Aorta (tissue), 5 donors: ENCODE data around the gene RESP18. TPM values are rescaled to one million over a fixed set of nuclear protein-coding genes. Genes with fewer than 3 reads are reported as not detected.
A peak's percentile ranks its signal among the peaks of the same experiment; 100 is the strongest.

Source experiments
- ATAC-seq: fragments of 200-7000 bp; cut with Tn5 transposase; one replicate; pipeline ENCODE4 v1.9.1; 2022; ENCODE audit warnings: moderate library complexity; ENCODE audit not compliant: low FRiP score
- DNase-seq, 2 donors: peaks; one replicate each; pipeline ENCODE4 v3.0.0-alpha.2; 2020
- H3K27ac ChIP-seq, 2 donors: one replicate each; pipeline ENCODE4 v1.5.1; 2013; ENCODE audit warnings: low read length in 2 of 2, mild to moderate bottlenecking in 2 of 2, moderate library complexity in 2 of 2, control low read depth in 1 of 2, inconsistent platforms in 1 of 2, low read depth in 1 of 2
- H3K27me3 ChIP-seq, 2 donors: one replicate each; pipeline ENCODE4 v1.6.1; 2013; ENCODE audit warnings: control low read depth in 1 of 2, low read length in 1 of 2, mild to moderate bottlenecking in 1 of 2, moderate library complexity in 1 of 2; ENCODE audit not compliant: insufficient read depth in 2 of 2, control insufficient read depth in 1 of 2
- H3K36me3 ChIP-seq, 2 donors: one replicate each; pipeline ENCODE4 v1.6.1; 2013; ENCODE audit warnings: control low read depth in 1 of 2, low read length in 1 of 2, mild to moderate bottlenecking in 1 of 2; ENCODE audit not compliant: insufficient read depth in 2 of 2, control insufficient read depth in 1 of 2
- H3K4me1 ChIP-seq, 2 donors: one replicate each; pipeline ENCODE4 v1.6.1; 2013; ENCODE audit warnings: low read length in 2 of 2, control low read depth in 1 of 2, mild to moderate bottlenecking in 1 of 2, moderate library complexity in 1 of 2; ENCODE audit not compliant: insufficient read depth in 2 of 2, control insufficient read depth in 1 of 2
- H3K4me3 ChIP-seq, 2 donors: one replicate each; pipeline ENCODE4 v1.5.1; 2013; ENCODE audit warnings: low read length in 2 of 2, control low read depth in 1 of 2, mild to moderate bottlenecking in 1 of 2
- H3K9me3 ChIP-seq: one replicate; pipeline ENCODE4 v1.6.1; 2013; ENCODE audit warnings: mild to moderate bottlenecking, low read length; ENCODE audit not compliant: control insufficient read depth
- WGBS, 2 donors: extraction: QIAGEN DNeasy Blood & Tissue Kit; methylation state at CpG; one replicate each; pipeline ENCODE4 v1.1.7; 2013; 5-methylcytosine and 5-hydroxymethylcytosine counted together
- intact Hi-C, 2 donors: fragments of 100-400 bp; cut with DNase I; formaldehyde crosslinking; loops; one replicate each; pipeline versions ENCODE4 v1.14.2 to v1.15.0; 2022
- polyA plus RNA-seq, 2 donors: library from polyadenylated mRNA; stranded (reverse); fragments of 200-250 nt; gene quantifications; one replicate each; pipeline ENCODE4 v1.2.3, GENCODE V29; 2013
- total RNA-seq, 2 donors: library from RNA; stranded (reverse); fragmentation: NEBNext Ultra II Directional; extraction: Animal tissue kit (Norgen Biotek cat#: 25700); gene quantifications; one replicate each; pipeline ENCODE4 v1.2.1, GENCODE V29; 2021
- donor health status: healthy with polysubstance abuse.
- donor health status: Bipolar disorder and iron deficiency.
- donor health status: DM: no; HTN: no; CAD: no.
- donor health status: DM: no; HTN: no; CAD: no.
- donor health status: DM: yes; HTN: yes; CAD: no.

Gene RESP18
- total and polyA plus RNA-seq, 4 donors: not detected

DNA sequence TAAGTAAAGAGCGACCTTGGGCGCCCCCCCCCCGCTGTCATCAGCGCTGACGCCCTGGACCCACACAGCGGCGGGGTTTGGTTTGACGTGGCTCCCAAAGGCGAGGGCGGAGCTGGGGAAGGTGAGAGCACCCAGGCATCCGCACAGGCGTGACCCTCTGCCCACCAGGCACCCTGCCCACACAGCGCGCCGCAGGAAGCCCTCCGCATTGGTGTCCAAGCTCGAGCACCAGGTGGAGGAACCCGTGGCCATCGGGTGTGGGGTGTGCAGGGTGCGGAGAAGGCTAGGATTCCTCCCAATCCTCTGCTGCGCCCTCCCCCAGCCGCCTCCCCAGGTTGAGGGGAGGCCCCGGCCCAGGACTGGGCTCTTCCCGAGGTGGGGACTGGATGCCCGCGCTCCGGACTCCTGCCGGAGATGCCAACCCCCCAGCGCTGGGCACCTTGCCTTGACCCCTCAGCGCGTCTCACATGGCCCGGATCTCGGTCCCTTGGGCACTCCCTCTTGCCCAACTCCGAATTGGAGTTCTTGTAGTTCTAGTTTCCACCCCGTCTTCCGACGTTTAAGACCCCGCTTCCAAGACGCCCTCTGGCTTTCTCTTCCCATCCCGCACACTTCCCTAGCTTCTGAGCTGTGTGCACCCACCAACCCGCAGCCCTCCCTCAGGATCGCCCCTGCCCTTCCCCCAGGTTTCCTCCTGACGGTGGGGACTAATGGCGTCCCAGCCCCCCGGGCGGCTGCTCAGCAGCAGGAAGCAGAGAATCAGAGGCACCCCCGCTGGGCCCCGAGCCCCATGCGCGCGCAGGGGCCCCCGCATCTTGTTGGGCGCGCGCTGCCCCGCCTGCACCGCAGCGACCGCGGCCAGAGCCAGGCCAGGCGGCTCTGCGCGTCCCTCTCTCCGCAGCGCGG, 25.9 kb upstream of the RESP18 start:
- H3K27ac ChIP-seq: no peak overlapping the region
- intact Hi-C loops: no loop called here
- no peaks in the 10 kb centered on the region for H3K4me1 ChIP-seq
- DNase-seq (peak in 1 of 2 donors; percentile 75), ATAC-seq (peak; percentile 17)
- no peaks in the 10 kb centered on the region for H3K36me3 ChIP-seq
- no peaks in the 10 kb centered on the region for H3K9me3 ChIP-seq
- no peaks in the 10 kb centered on the region for H3K27me3 ChIP-seq
- WGBS, 2 donors: 3% methylated on average over 60 to 66 of the region's 66 CpGs
- no peak overlapping the region for H3K4me3 ChIP-seq

DNA sequence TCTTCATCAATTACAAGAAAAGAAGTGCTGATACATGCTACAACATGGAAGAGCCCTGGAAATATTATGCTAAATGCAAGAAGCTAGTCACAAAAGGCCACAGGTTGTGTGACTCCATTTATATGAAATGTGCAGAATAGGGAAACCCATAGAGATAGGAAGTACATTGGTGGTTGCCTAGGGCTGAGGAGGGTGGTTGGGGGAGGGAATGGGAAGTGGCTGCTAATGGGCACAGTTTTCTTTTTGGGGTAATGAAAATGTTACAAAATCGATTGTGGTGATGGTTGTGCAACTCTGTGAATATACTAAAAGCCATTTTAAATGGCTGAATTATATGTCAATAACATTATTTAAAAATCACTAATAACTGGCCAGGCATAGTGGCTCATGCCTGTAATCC, 24.3 kb upstream of the RESP18 start:
- Histone ChIP-seq H3K27me3 (no peaks in the 10 kb centered on the region), H3K9me3 (no peaks in the 10 kb centered on the region), H3K4me1 (no peaks in the 10 kb centered on the region), H3K27ac (no peak overlapping the region), H3K36me3 (no peaks in the 10 kb centered on the region), H3K4me3 (no peak overlapping the region)
- DNase-seq: no peak
- 74 to 89% methylated on average over 1 of the region's 1 CpG for WGBS, 2 donors
- intact Hi-C loops: no loop called here
- ATAC-seq: no peak

DNA sequence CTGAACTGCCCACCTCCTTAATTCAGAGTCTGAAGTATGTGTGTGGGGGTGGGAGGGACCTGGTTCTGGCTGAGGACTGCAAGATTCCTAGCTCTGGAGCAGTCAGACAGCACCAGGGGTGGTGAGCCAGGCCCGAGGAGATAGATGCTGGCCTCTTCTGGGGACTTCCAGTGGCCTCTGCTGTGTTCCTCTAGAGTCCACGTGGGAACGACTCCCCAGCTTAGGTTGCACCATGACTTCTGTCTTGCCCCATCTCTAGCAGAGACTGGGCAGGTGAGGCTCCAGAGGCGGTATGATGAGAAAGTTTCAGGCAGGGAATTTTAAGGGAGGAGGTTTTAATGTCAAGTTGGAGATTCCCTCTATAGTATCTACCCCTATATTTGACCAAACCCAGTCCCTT, 22.0 kb upstream of the RESP18 start:
- Histone ChIP-seq H3K27me3 (no peaks in the 10 kb centered on the region), H3K36me3 (no peaks in the 10 kb centered on the region), H3K4me3 (no peak overlapping the region), H3K9me3 (no peaks in the 10 kb centered on the region), H3K4me1 (no peaks in the 10 kb centered on the region), H3K27ac (no peak overlapping the region)
- ATAC-seq (no peak), DNase-seq (no peak)
- WGBS, 2 donors: 78 to 90% methylated on average over 4 of the region's 4 CpGs
- intact Hi-C loops: no loop called here

GRCh38 chr2:219353129-219353528, 20.6 kb upstream of the RESP18 start:
- DNase-seq: no peak
- no peak for ATAC-seq
- 86 to 90% methylated on average over 5 of the region's 5 CpGs for WGBS, 2 donors

DNA sequence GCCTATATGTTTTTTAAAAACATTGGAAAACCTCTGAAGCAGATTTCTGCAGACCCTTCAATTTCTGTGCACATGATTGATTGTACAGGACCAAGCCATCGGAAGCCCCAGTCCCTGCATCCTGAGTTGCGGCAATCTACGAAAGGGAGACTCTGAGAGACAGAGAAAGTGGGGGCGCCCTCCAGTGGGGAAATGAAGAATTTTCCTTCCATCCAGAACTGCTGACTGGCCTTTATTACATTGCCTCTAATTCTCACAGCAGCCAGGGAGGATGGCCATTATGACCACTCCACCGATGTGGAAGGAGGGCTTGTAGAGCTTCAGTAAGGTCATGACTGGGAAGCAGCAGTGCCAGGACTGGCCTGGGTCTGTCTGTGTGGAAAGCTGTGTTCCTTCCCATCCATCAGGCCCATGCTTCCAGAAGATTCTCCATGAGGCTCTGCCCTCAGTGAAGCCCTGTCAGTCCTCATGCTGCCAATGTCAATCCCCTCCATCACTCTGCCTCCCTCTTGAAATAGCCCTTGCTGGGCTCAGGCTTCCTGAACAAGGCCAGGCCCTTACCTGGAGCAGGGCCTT, 20.0 kb upstream of the RESP18 start:
- no peak overlapping the region for H3K27ac ChIP-seq
- no peak overlapping the region for H3K4me3 ChIP-seq
- ATAC-seq: peak; percentile 29
- no peaks in the 10 kb centered on the region for H3K27me3 ChIP-seq
- WGBS, 2 donors: 21 to 28% methylated on average over 5 of the region's 5 CpGs
- H3K36me3 ChIP-seq: no peaks in the 10 kb centered on the region
- intact Hi-C loops: no loop called here
- DNase-seq: peak in 1 of 2 donors; percentile 73
- no peaks in the 10 kb centered on the region for H3K4me1 ChIP-seq
- H3K9me3 ChIP-seq: no peaks in the 10 kb centered on the region

More at GRCh38 chr2:219353129-219353528, 20.6 kb upstream of the RESP18 start:
- Histone ChIP-seq H3K27me3 (no peaks in the 10 kb centered on the region), H3K4me3 (no peak overlapping the region), H3K4me1 (no peaks in the 10 kb centered on the region), H3K36me3 (no peaks in the 10 kb centered on the region), H3K27ac (no peak overlapping the region), H3K9me3 (no peaks in the 10 kb centered on the region)
- intact Hi-C loops: no loop called here

DNA sequence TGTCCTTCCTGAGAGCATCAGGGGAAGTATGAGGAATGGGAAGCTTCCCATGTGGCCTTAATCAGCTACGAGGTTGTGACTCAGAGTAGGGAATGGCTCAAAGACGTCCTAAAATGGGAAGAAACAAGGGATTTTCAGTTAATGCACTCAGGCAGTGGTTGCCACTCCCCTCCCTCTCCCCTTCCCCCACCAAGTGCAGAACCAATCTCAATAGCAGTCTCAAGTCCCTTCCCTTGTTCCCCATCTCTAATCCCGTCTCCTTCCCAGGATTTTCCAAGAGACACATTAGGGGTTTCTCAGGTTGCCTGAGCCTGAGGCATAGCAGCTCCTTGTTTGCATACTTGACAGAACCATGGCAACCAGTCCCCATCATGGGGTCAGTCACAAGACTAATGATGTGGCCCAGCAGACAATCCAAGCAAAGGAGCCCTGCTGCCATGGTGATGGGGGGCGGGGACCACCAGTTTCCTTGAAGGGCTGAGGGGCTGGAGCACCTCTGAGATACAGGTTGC, 18.2 kb upstream of the RESP18 start:
- Histone ChIP-seq H3K4me3 (no peak overlapping the region), H3K27ac (no peak overlapping the region), H3K27me3 (no peaks in the 10 kb centered on the region), H3K9me3 (no peaks in the 10 kb centered on the region), H3K4me1 (no peaks in the 10 kb centered on the region), H3K36me3 (no peaks in the 10 kb centered on the region)
- ATAC-seq (no peak), DNase-seq (no peak)
- 47 to 55% methylated on average over 4 of the region's 4 CpGs for WGBS, 2 donors
- intact Hi-C loops: no loop called here

DNA sequence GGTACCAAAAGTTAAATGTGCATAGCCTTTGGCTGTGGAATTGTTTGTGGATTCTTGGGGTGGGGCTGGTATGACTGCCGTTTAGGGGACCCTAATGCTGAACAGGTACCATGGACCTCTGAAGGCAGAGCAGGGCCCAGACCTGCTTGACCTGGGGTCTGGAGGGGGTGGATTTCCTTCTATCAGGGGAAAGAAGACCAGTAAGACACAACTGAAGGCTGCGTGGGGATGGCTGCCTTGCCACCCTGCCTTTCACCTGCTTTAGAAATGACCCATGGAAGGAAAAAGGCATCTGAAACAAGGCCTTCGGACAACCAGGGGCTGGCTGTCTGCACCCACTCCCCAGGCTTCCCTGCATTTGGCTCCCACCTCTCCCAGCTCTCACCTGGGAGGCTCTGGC, 17.7 kb upstream of the RESP18 start:
- Histone ChIP-seq H3K9me3 (no peaks in the 10 kb centered on the region), H3K4me1 (no peaks in the 10 kb centered on the region), H3K27me3 (no peaks in the 10 kb centered on the region), H3K4me3 (no peak overlapping the region), H3K27ac (no peak overlapping the region), H3K36me3 (no peaks in the 10 kb centered on the region)
- intact Hi-C loops: no loop called here
- no peak for DNase-seq
- ATAC-seq: no peak
- 71 to 77% methylated on average over 3 of the region's 3 CpGs for WGBS, 2 donors

DNA sequence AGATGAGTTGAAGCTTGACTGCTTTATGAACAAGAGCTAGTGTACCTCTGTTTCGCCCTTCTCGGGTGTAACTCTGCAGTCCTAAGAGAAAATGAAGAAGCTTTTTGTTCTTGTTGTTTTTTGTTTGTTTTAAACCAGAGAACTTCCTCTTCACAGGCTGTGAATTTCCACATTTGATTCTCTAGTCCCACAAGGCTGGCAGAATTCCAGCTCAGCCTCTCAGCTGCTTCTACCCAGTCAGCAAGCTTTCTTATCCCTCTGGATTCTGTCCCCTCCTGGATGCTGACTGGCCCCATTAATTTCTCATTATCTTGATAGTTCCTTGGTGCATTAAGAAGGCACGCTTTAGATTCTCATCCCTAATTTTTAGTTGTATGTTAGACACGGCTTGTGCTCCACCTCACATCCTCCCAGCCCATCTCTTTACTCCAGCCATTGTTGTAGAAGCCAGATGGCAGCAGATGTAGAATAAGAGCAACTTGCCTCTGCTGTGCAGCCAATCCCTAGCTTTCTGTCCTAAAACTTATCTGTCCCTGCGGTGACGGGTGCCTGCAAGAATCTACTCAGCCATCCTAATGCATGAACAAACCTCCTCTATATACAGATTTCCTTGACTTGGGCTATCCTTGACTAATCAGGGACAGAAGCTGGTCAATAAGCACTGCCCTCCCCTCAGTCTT, 12.3 kb upstream of the RESP18 start:
- Histone ChIP-seq H3K27me3 (no peaks in the 10 kb centered on the region), H3K4me1 (no peaks in the 10 kb centered on the region), H3K4me3 (no peak overlapping the region), H3K36me3 (no peaks in the 10 kb centered on the region), H3K9me3 (no peaks in the 10 kb centered on the region), H3K27ac (no peak overlapping the region)
- intact Hi-C loops: no loop called here
- peak in 1 of 2 donors; percentile 82 for DNase-seq
- 51 to 56% methylated on average over 6 of the region's 6 CpGs for WGBS, 2 donors
- ATAC-seq: no peak
